CD4-positive, alpha-beta T cell treated with Interleukin-2 at 100 ng/mL for 4 hours (primary cell): Measurements from ENCODE around the gene JAK3.
"Not testable (repeated sequence)": the region's sequence is repeated elsewhere in the genome, so short reads cannot be mapped to it uniquely, and the experiment has no call there.

Source experiments
- DNase-seq: peaks from one replicate; pipeline ENCODE4 v3.0.0-alpha.2; 2020; ENCODE audit warnings: low spot score

Gene JAK3

GRCh38 chr19:17803264-17803896 lies 44.4 kb downstream of the JAK3 start:
- DNase-seq, result peak; percentile 41

GRCh38 chr19:17802137-17802858 lies 45.5 kb downstream of the JAK3 start:
- DNase-seq, result no peak

GRCh38 chr19:17798599-17798998 lies 49.2 kb downstream of the JAK3 start:
- DNase-seq, result not testable (repeated sequence)

- no peak for DNase-seq
Measured at GRCh38 chr19:17797424-17798201, 50.2 kb downstream of the JAK3 start.

- DNase-seq, result no peak
Measured at GRCh38 chr19:17796838-17797423, 50.9 kb downstream of the JAK3 start.

GRCh38 chr19:17796013-17796837 lies 51.6 kb downstream of the JAK3 start:
- no peak for DNase-seq

GRCh38 chr19:17795495-17795856 lies 52.3 kb downstream of the JAK3 start:
- no peak for DNase-seq

- no peak for DNase-seq
Measured at GRCh38 chr19:17794731-17795494, 52.9 kb downstream of the JAK3 start, which contains the start of gene B3GNT3. Gene B3GNT3, plus strand, starts transcription at chr19:17795138. Its CDS starts 12,670 bp downstream, at chr19:17807808.

GRCh38 chr19:17794412-17794730 lies 53.4 kb downstream of the JAK3 start:
- DNase-seq, result no peak

GRCh38 chr19:17790059-17790780 lies 57.6 kb downstream of the JAK3 start:
- no peak for DNase-seq

- DNase-seq, result no peak
Measured at GRCh38 chr19:17788632-17789031, 59.1 kb downstream of the JAK3 start.

GRCh38 chr19:17787274-17787913 lies 60.4 kb downstream of the JAK3 start:
- no peak for DNase-seq

GRCh38 chr19:17784201-17785008 lies 63.4 kb downstream of the JAK3 start:
- DNase-seq, result peak; percentile 74

GRCh38 chr19:17783721-17784120 lies 64.1 kb downstream of the JAK3 start:
- DNase-seq, result not testable (repeated sequence)

GRCh38 chr19:17780781-17781180 lies 67.0 kb downstream of the JAK3 start:
- no peak for DNase-seq

- DNase-seq, result no peak
Measured at GRCh38 chr19:17778968-17779929, 68.5 kb downstream of the JAK3 start.

GRCh38 chr19:17778251-17778967 lies 69.4 kb downstream of the JAK3 start:
- no peak for DNase-seq
